Neural cell (in vitro differentiated cells): ENCODE data around the gene FNDC11. TPM values are rescaled to one million over a fixed set of nuclear protein-coding genes. Genes with fewer than 3 reads are reported as not detected.

Experiments
- H2AFZ ChIP-seq: fragments of 200-600, 300-800 bp; sonication (generic), shearing (Covaris generic); 2 replicates; pipeline ENCODE4 v1.6.0; 2014; ENCODE audit warnings: low read depth, mild to moderate bottlenecking, antibody characterized with exemption, low read length, moderate library complexity
- H3F3A ChIP-seq: fragments of 200-600 bp; shearing (Covaris generic); 2 replicates; pipeline ENCODE4 v1.6.1; 2016; ENCODE audit warnings: mild to moderate bottlenecking, moderate library complexity, mixed read lengths, antibody characterized with exemption, low read length; ENCODE audit not compliant: insufficient read depth, poor library complexity, severe bottlenecking
- H3K27ac ChIP-seq: fragments of 200-600, 300-800 bp; sonication (generic), shearing (Covaris generic); 2 replicates; pipeline ENCODE4 v1.5.1; 2014; ENCODE audit warnings: mild to moderate bottlenecking, low read length, moderate library complexity
- H3K27me3 ChIP-seq: fragments of 300-800, 200-600 bp; sonication (generic), shearing (Covaris generic); 2 replicates; pipeline ENCODE4 v1.6.0; 2014; ENCODE audit warnings: mild to moderate bottlenecking, low read depth, low read length, moderate library complexity; ENCODE audit not compliant: insufficient read depth
- H3K36me3 ChIP-seq: fragments of 300-800, 200-600 bp; sonication (generic), shearing (Covaris generic); 2 replicates; pipeline ENCODE4 v1.5.1; 2014; ENCODE audit warnings: mild to moderate bottlenecking, antibody characterized with exemption, low read length, moderate library complexity; ENCODE audit not compliant: insufficient read depth
- H3K4me2 ChIP-seq: fragments of 300-800, 200-600 bp; sonication (generic), shearing (Covaris generic); 2 replicates; pipeline ENCODE4 v1.6.0; 2014; ENCODE audit warnings: mild to moderate bottlenecking, low read length
- H3K4me3 ChIP-seq: fragments of 300-800, 200-600 bp; sonication (generic), shearing (Covaris generic); 2 replicates; pipeline ENCODE4 v1.5.1; 2014; ENCODE audit warnings: mild to moderate bottlenecking, low read length, moderate library complexity
- H3K79me2 ChIP-seq: fragments of 200-600 bp; shearing (Covaris generic); replicated peaks from 2 replicates; pipeline ENCODE4 v1.6.0; 2014; ENCODE audit warnings: mild to moderate bottlenecking, low read length, moderate library complexity; ENCODE audit not compliant: insufficient read depth
- H3K9ac ChIP-seq: fragments of 300-800, 200-600 bp; sonication (generic), shearing (Covaris generic); 2 replicates; pipeline ENCODE4 v1.6.1; 2016; ENCODE audit warnings: mild to moderate bottlenecking, low read length, mixed read lengths
- H3K9me2 ChIP-seq: fragments of 200-600 bp; shearing (Covaris generic); 2 replicates; pipeline ENCODE4 v1.6.1; 2016; ENCODE audit warnings: mild to moderate bottlenecking, low read length, mixed read lengths; ENCODE audit not compliant: insufficient read depth
- H3K9me3 ChIP-seq: fragments of 200-600, 300-800 bp; sonication (generic), shearing (Covaris generic); 2 replicates; pipeline ENCODE4 v1.6.1; 2016; ENCODE audit warnings: mild to moderate bottlenecking, mixed run types, low read length, moderate library complexity, mixed read lengths
- H4K20me1 ChIP-seq: fragments of 200-600 bp; shearing (Covaris generic); 2 replicates; pipeline ENCODE4 v1.6.1; 2016; ENCODE audit warnings: mild to moderate bottlenecking, mixed run types; ENCODE audit not compliant: insufficient read depth
- EP300 ChIP-seq: fragments of 450-650 bp; conservative IDR thresholded peaks from 2 replicates; pipeline ENCODE4 v1.6.1; 2014; ENCODE audit warnings: antibody characterized with exemption, mild to moderate bottlenecking, moderate library complexity; ENCODE audit not compliant: poor library complexity, severe bottlenecking
- EZH2 ChIP-seq: fragments of 200-600, 300-800 bp; shearing (Covaris generic), sonication (generic); IDR thresholded peaks from 2 replicates; pipeline ENCODE4 v1.6.1; 2014; ENCODE audit warnings: antibody characterized with exemption, low read length, borderline replicate concordance, mild to moderate bottlenecking; ENCODE audit not compliant: insufficient read depth, poor library complexity, severe bottlenecking
- MXI1 ChIP-seq: fragments of 450-650 bp; conservative IDR thresholded peaks from 2 replicates; pipeline ENCODE4 v1.6.1; 2014; ENCODE audit warnings: antibody characterized with exemption, mild to moderate bottlenecking; ENCODE audit not compliant: poor library complexity, severe bottlenecking
- POLR2AphosphoS5 ChIP-seq: IDR thresholded peaks from 2 replicates; pipeline ENCODE4 v1.6.1; 2012
- RAD21 ChIP-seq: fragments of 450-650 bp; conservative IDR thresholded peaks from 2 replicates; pipeline ENCODE4 v1.6.1; 2014; ENCODE audit warnings: antibody characterized with exemption, mild to moderate bottlenecking, moderate library complexity
- REST ChIP-seq: IDR thresholded peaks from 2 replicates; pipeline ENCODE4 v1.6.1; 2012; ENCODE audit warnings: borderline replicate concordance
- SMC3 ChIP-seq: fragments of 450-650 bp; conservative IDR thresholded peaks from 2 replicates; pipeline ENCODE4 v1.6.1; 2014; ENCODE audit warnings: antibody characterized with exemption, mild to moderate bottlenecking, moderate library complexity; ENCODE audit not compliant: poor library complexity
- TAF1 ChIP-seq: IDR thresholded peaks from 2 replicates; pipeline ENCODE4 v1.6.1; 2012; ENCODE audit warnings: low read depth
- polyA plus RNA-seq: library from polyadenylated mRNA; depleted of rRNA; stranded (reverse); fragments of >200 nt; gene quantifications from 2 replicates; pipeline ENCODE4 v1.2.3, GENCODE V29; 2014
- TF ChIP-seq, protein P1 (sequence below): fragments of 450-650 bp; IDR thresholded peaks from 2 replicates; pipeline ENCODE4 v1.5.1; 2014; ENCODE audit warnings: antibody characterized with exemption, mild to moderate bottlenecking, moderate library complexity; ENCODE audit not compliant: poor library complexity, severe bottlenecking

FNDC11 gene
- polyA plus RNA-seq, 1 donor from 2014 or later = 1.9 TPM

DNA sequence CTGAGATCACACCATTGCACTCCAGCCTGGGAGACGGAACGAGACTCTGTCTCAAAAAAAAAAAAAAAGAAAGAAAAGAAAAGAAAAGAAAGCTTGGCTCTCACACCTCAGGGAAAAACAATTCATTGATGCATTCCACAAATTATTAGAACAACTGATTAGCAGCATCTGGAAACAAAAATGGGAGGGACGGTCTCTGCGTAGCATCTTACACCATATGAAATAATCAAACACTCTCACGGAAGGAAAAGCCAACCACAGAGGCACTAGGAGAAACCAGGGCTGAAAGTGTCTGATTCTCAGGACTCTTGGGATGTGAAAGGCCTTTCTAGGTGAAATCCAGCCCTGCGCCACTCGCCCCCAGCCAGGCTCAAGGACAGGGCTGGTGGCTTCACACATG, 22.4 kb downstream of the FNDC11 start:
- Histone ChIP-seq H3K27me3 (no peaks in the 10 kb centered on the region), H3F3A (no peaks in the 10 kb centered on the region), H3K9me2 (no peaks in the 10 kb centered on the region), H2AFZ (no peak overlapping the region), H4K20me1 (no peaks in the 10 kb centered on the region), H3K9ac (no peak overlapping the region), H3K79me2 (no peaks in the 10 kb centered on the region), H3K4me2 (no peak overlapping the region), H3K9me3 (no peaks in the 10 kb centered on the region), H3K27ac (no peak overlapping the region), H3K4me3 (no peak overlapping the region), H3K36me3 (no peaks in the 10 kb centered on the region)
- no peak for TF ChIP-seq RAD21
- TF ChIP-seq MXI1 = no peak
- no peak for TF ChIP-seq EZH2
- TF ChIP-seq, protein P1, sequence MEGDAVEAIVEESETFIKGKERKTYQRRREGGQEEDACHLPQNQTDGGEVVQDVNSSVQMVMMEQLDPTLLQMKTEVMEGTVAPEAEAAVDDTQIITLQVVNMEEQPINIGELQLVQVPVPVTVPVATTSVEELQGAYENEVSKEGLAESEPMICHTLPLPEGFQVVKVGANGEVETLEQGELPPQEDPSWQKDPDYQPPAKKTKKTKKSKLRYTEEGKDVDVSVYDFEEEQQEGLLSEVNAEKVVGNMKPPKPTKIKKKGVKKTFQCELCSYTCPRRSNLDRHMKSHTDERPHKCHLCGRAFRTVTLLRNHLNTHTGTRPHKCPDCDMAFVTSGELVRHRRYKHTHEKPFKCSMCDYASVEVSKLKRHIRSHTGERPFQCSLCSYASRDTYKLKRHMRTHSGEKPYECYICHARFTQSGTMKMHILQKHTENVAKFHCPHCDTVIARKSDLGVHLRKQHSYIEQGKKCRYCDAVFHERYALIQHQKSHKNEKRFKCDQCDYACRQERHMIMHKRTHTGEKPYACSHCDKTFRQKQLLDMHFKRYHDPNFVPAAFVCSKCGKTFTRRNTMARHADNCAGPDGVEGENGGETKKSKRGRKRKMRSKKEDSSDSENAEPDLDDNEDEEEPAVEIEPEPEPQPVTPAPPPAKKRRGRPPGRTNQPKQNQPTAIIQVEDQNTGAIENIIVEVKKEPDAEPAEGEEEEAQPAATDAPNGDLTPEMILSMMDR = no peak
- no peak for TF ChIP-seq EP300
- TF ChIP-seq TAF1 = no peak
- TF ChIP-seq POLR2AphosphoS5 = no peak
- no peak for TF ChIP-seq SMC3
- no peak for TF ChIP-seq REST

DNA sequence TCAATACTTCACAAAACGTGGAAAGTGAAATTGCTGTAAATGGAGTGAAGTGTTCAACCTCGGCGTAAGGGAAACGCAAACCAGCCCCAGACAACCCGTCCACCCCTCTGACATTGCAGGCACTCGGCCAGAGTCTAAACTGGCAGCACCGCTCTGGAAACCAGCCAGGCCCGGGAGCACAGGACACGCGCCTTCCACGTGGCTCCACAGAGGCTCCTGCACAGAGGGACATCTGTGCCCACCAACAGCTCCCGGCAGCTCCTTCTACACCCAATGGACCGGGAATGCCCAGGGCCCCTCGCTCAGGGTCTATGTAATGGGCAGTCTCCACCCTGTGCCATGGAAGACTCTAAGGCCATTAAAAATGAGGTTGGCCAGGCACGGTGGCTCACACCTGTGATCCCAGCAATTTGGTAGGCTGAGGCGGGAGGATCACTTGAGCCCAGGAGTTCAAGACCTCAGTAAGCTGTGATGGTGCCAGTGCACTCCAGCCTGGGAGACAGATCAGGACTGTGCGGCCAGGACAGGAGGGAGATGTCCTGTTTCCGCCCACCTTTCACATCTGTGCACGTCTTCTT, 23.4 kb downstream of the FNDC11 start:
- H3K9me2 ChIP-seq = no peaks in the 10 kb centered on the region
- no peaks in the 10 kb centered on the region for H3K79me2 ChIP-seq
- H3K36me3 ChIP-seq = no peaks in the 10 kb centered on the region
- H3K9ac ChIP-seq = no peak overlapping the region
- no peak overlapping the region for H3K27ac ChIP-seq
- no peaks in the 10 kb centered on the region for H3K9me3 ChIP-seq
- H2AFZ ChIP-seq = no peak overlapping the region
- TF ChIP-seq RAD21 = no peak
- TF ChIP-seq SMC3 = no peak
- no peak for TF ChIP-seq EZH2
- no peak for TF ChIP-seq POLR2AphosphoS5
- TF ChIP-seq, protein P1 = no peak
- no peaks in the 10 kb centered on the region for H3K27me3 ChIP-seq
- H3K4me2 ChIP-seq = no peak overlapping the region
- H3K4me3 ChIP-seq = no peak overlapping the region
- H3F3A ChIP-seq = no peaks in the 10 kb centered on the region
- no peaks in the 10 kb centered on the region for H4K20me1 ChIP-seq
